HG02852 (cell line): ENCODE data around the gene PCDHA8.
"Not testable (repeated sequence)": the region's sequence is repeated elsewhere in the genome, so short reads cannot be mapped to it uniquely, and the experiment has no call there.

ENCODE experiments used
- ATAC-seq: cut with Tn5 transposase; IDR thresholded peaks from one replicate; pipeline ENCODE4 v1.9.1; 2021; ENCODE audit warnings: mild to moderate bottlenecking, moderate library complexity; ENCODE audit not compliant: unreplicated experiment

PCDHA8 gene

GRCh38 chr5:140869555-140869886 lies 28.5 kb downstream of the PCDHA8 start:
- ATAC-seq: no peak

- no peak for ATAC-seq
Measured at GRCh38 chr5:140870221-140871201, 29.5 kb downstream of the PCDHA8 start.

- ATAC-seq: no peak
Measured at GRCh38 chr5:140875085-140876065, 34.4 kb downstream of the PCDHA8 start, which contains the start of gene PCDHA12. Gene PCDHA12 (plus strand): TSS chr5:140875308. CDS start chr5:140875473, 165 bp downstream.

- ATAC-seq: not testable (repeated sequence)
Measured at GRCh38 chr5:140876541-140877261, 35.7 kb downstream of the PCDHA8 start.

- ATAC-seq: no peak
Measured at GRCh38 chr5:140877262-140877581, 36.2 kb downstream of the PCDHA8 start.

GRCh38 chr5:140881889-140882590 lies 41.1 kb downstream of the PCDHA8 start, which contains the start of gene PCDHA13:
Gene PCDHA13 (plus strand): TSS chr5:140882124. CDS start chr5:140882269, 145 bp downstream.
- no peak for ATAC-seq

- ATAC-seq: no peak
Measured at GRCh38 chr5:140882591-140882899, 41.6 kb downstream of the PCDHA8 start.

GRCh38 chr5:140883373-140883772 lies 42.4 kb downstream of the PCDHA8 start:
- no peak for ATAC-seq

GRCh38 chr5:140883927-140884697 lies 43.1 kb downstream of the PCDHA8 start:
- no peak for ATAC-seq
